HCT116 (cell line): ENCODE data around the gene C20orf96. TPM values are rescaled to one million over a fixed set of nuclear protein-coding genes. Genes with fewer than 3 reads are reported as not detected.
A peak's percentile ranks its signal among the peaks of the same experiment; 100 is the strongest.

ENCODE experiments used
- ATAC-seq: fragments of 200-7000 bp; cut with Tn5 transposase; 2 replicates; pipeline ENCODE4 v1.9.1; 2020; ENCODE audit warnings: mild to moderate bottlenecking, moderate library complexity
- BruUV-seq: library from RNA; stranded (reverse); fragments of 400-500 nt; replicated peaks from 2 replicates; lab custom pipeline; 2021; lab: Mats Ljungman, UMichigan
- CTCF ChIA-PET: fragments of 300-600 bp; sonication (Branson Sonifier 250); formaldehyde crosslinking; loops from one replicate; lab custom pipeline; 2021; ENCODE audit warnings: antibody characterized with exemption; lab: Charles Lee
- POLR2A ChIA-PET: fragments of 300-600, 350-600 bp; sonication (Branson Sonifier 250); formaldehyde crosslinking; loops from one replicate; lab custom pipeline; 2021; ENCODE audit warnings: antibody characterized with exemption; lab: Charles Lee
- RAD21 ChIA-PET, 2 experiments: fragments of 300-600 bp; sonication (Branson Sonifier 250); formaldehyde crosslinking; loops; one replicate each; lab custom pipeline; 2023; ENCODE audit warnings: low total read pairs in 2 of 2; ENCODE audit not compliant: uncharacterized antibody in 2 of 2, unreplicated experiment in 2 of 2, low non-redundant PET in 1 of 2; lab: Charles Lee
- DNase-seq: peaks from one replicate; pipeline ENCODE4 v3.0.0-alpha.2; 2010; ENCODE audit warnings: low read depth, low spot score
- H2AFZ ChIP-seq: fragments of 200-600 bp; shearing (Covaris generic), sonication (generic); 2 replicates; pipeline ENCODE4 v1.6.1; 2017; ENCODE audit warnings: low read depth, mixed run types, mixed read lengths, antibody characterized with exemption, low read length; ENCODE audit not compliant: poor library complexity, severe bottlenecking
- H3K27ac ChIP-seq: 2 replicates; pipeline ENCODE4 v1.5.1; 2012; ENCODE audit warnings: low read depth, low read length
- H3K27me3 ChIP-seq: fragments of 200-600 bp; sonication (generic); 2 replicates; pipeline ENCODE4 v1.6.1; 2016; ENCODE audit warnings: mixed run types, low read length, mixed read lengths; ENCODE audit not compliant: insufficient read depth
- H3K36me3 ChIP-seq, 2 experiments: fragments of 200-500 bp in 1 of 2; fragments of 200-600 bp in 1 of 2; sonication (Bioruptor generic) in 1 of 2; sonication (generic) in 1 of 2; 2 replicates each; pipeline versions ENCODE4 v1.5.1 to v1.6.1; 2014 to 2016; ENCODE audit warnings: low read length in 2 of 2, inconsistent platforms in 1 of 2, mixed read lengths in 1 of 2, mixed run types in 1 of 2; ENCODE audit not compliant: insufficient read depth in 2 of 2, control insufficient read depth in 1 of 2
- H3K4me1 ChIP-seq, 2 experiments: fragments of 200-600 bp in 1 of 2; sonication (generic) in 1 of 2; 2 replicates each; pipeline versions ENCODE4 v1.5.1 to v1.6.1; 2012 to 2017; ENCODE audit warnings: low read length in 2 of 2, inconsistent platforms in 1 of 2, mild to moderate bottlenecking in 1 of 2, mixed read lengths in 1 of 2, mixed run types in 1 of 2, moderate library complexity in 1 of 2; ENCODE audit not compliant: insufficient read depth in 2 of 2, control insufficient read depth in 1 of 2
- H3K4me2 ChIP-seq: fragments of 200-600 bp; sonication (generic); 2 replicates; pipeline ENCODE4 v1.6.1; 2017; ENCODE audit warnings: mixed run types, low read length, mixed read lengths
- H3K4me3 ChIP-seq, 2 experiments: fragments of 200-600 bp in 1 of 2; sonication (generic) in 1 of 2; replicated peaks in 1 of 2; 2 replicates each; pipeline ENCODE4 v1.5.1; 2011 to 2016; ENCODE audit warnings: low read length in 2 of 2, control low read depth in 1 of 2, low read depth in 1 of 2, mild to moderate bottlenecking in 1 of 2, mixed read lengths in 1 of 2, mixed run types in 1 of 2
- H3K79me2 ChIP-seq: fragments of 200-600 bp; sonication (generic); 2 replicates; pipeline ENCODE4 v1.6.1; 2017; ENCODE audit warnings: mild to moderate bottlenecking, mixed run types, low read length, moderate library complexity, mixed read lengths; ENCODE audit not compliant: insufficient read depth
- H3K9ac ChIP-seq: fragments of 200-600 bp; sonication (generic); 2 replicates; pipeline ENCODE4 v1.6.1; 2016; ENCODE audit warnings: low read length, mixed read lengths
- H3K9me2 ChIP-seq: fragments of 200-600 bp; sonication (generic), shearing (Covaris generic); 2 replicates; pipeline ENCODE4 v1.6.1; 2017; ENCODE audit warnings: mixed run types, mild to moderate bottlenecking, moderate library complexity; ENCODE audit not compliant: insufficient read depth
- H3K9me3 ChIP-seq, 2 experiments: fragments of 200-500 bp in 1 of 2; fragments of 200-600 bp in 1 of 2; sonication (Bioruptor generic) in 1 of 2; sonication (generic) in 1 of 2; 2 replicates each; pipeline ENCODE4 v1.6.1; 2014 to 2017; ENCODE audit warnings: low read length in 2 of 2, mixed read lengths in 2 of 2, inconsistent platforms in 1 of 2, low read depth in 1 of 2, mild to moderate bottlenecking in 1 of 2, mixed run types in 1 of 2, moderate library complexity in 1 of 2; ENCODE audit not compliant: control insufficient read depth in 1 of 2, insufficient read depth in 1 of 2
- H4K20me1 ChIP-seq: fragments of 200-600 bp; sonication (generic), shearing (Covaris generic); 2 replicates; pipeline ENCODE4 v1.6.1; 2017; ENCODE audit warnings: mixed run types, mild to moderate bottlenecking, moderate library complexity; ENCODE audit not compliant: insufficient read depth
- RAD21 ChIP-seq: IDR thresholded peaks from 2 replicates; pipeline ENCODE4 v1.6.1; 2012; ENCODE audit warnings: low read depth, mild to moderate bottlenecking
- TCF7L2 ChIP-seq: IDR thresholded peaks from 2 replicates; pipeline ENCODE4 v1.7.0; 2011; ENCODE audit warnings: borderline replicate concordance, inconsistent platforms; ENCODE audit not compliant: insufficient read depth, insufficient read length; ENCODE audit errors: extremely low read depth
- ZFX ChIP-seq: fragments of 450-650 bp; IDR thresholded peaks from 2 replicates; pipeline ENCODE4 v1.6.1; 2017
- intact Hi-C: fragments of 100-400 bp; cut with micrococcal nuclease; formaldehyde crosslinking; loops from 2 replicates; pipeline ENCODE4 v1.10.0; 2022
- total RNA-seq: library from RNA; stranded (reverse); gene quantifications from one replicate; pipeline ENCODE4 v1.2.1, GENCODE V29; 2021; ENCODE audit not compliant: unreplicated experiment
- TF ChIP-seq, protein P1 (sequence below), 3 experiments: fragments of 200-600 bp in 1 of 3; sonication (generic) in 1 of 3; IDR thresholded peaks in 2 of 3; conservative IDR thresholded peaks in 1 of 3; 2 replicates each; pipeline ENCODE4 v1.5.1; 2012 to 2017; ENCODE audit warnings: low read depth in 2 of 3, low read length in 2 of 3, antibody characterized with exemption in 1 of 3, borderline replicate concordance in 1 of 3, control low read depth in 1 of 3, mild to moderate bottlenecking in 1 of 3, mixed read lengths in 1 of 3, mixed run types in 1 of 3, moderate library complexity in 1 of 3; ENCODE audit not compliant: insufficient read depth in 1 of 3

Gene C20orf96
- total RNA-seq, 1 experiment from 2014 or later: 22.1 TPM

DNA sequence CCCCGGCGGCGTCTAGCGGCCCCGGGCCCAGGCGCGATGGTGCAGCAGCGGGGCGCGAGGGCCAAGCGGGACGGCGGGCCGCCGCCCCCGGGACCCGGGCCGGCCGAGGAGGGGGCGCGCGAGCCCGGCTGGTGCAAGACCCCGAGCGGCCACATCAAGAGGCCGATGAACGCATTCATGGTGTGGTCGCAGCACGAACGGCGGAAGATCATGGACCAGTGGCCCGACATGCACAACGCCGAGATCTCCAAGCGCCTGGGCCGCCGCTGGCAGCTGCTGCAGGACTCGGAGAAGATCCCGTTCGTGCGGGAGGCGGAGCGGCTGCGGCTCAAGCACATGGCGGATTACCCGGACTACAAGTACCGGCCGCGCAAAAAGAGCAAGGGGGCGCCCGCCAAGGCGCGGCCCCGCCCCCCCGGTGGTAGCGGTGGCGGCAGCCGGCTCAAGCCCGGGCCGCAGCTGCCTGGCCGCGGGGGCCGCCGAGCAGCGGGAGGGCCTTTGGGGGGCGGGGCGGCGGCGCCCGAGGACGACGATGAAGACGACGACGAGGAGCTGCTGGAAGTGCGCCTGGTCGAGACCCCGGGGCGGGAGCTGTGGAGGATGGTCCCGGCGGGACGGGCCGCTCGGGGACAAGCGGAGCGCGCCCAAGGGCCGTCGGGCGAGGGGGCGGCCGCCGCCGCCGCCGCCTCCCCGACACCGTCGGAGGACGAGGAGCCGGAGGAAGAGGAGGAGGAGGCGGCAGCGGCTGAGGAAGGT lies 35.5 kb upstream of the C20orf96 start:
- no peaks in the 10 kb centered on the region for H3K27me3 ChIP-seq
- DNase-seq (no peak), ATAC-seq (no peak)
- RAD21 ChIA-PET: no interaction called here
- peak overlapping the region; percentile 90 for H3K4me2 ChIP-seq
- no TSS peak for BruUV-seq
- H3K9me2 ChIP-seq: no peaks in the 10 kb centered on the region
- peak overlapping the region; percentile 99 for H3K27ac ChIP-seq
- intact Hi-C loops: loop anchor here (2.0 kb wide), 1 partner anchor 59 kb away; no protein-coding TSS in a partner anchor
- peak overlapping the region; percentile 81 for H3K9ac ChIP-seq
- no peak for TF ChIP-seq RAD21
- TF ChIP-seq, protein P1, sequence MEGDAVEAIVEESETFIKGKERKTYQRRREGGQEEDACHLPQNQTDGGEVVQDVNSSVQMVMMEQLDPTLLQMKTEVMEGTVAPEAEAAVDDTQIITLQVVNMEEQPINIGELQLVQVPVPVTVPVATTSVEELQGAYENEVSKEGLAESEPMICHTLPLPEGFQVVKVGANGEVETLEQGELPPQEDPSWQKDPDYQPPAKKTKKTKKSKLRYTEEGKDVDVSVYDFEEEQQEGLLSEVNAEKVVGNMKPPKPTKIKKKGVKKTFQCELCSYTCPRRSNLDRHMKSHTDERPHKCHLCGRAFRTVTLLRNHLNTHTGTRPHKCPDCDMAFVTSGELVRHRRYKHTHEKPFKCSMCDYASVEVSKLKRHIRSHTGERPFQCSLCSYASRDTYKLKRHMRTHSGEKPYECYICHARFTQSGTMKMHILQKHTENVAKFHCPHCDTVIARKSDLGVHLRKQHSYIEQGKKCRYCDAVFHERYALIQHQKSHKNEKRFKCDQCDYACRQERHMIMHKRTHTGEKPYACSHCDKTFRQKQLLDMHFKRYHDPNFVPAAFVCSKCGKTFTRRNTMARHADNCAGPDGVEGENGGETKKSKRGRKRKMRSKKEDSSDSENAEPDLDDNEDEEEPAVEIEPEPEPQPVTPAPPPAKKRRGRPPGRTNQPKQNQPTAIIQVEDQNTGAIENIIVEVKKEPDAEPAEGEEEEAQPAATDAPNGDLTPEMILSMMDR (IDR thresholded peaks at IDR 0.05 in 2 of 3, conservative IDR thresholded peaks at IDR 0.05 in 1 of 3; ENCODE audit: borderline replicate concordance in 1 of 3, insufficient read depth in 1 of 3, low read depth in 2 of 3, low read length in 2 of 3): no peak
- peak; percentile 65; the same call in 1 of the 2 replicates for TF ChIP-seq ZFX
- peak; percentile 62 for TF ChIP-seq TCF7L2
- peaks cover 11 to 63% of the 10 kb centered on the region in 2 experiments; a peak in 3 of 4 replicates for H3K4me1 ChIP-seq
- no peaks in the 10 kb centered on the region for H4K20me1 ChIP-seq
- POLR2A ChIA-PET: interaction anchor here (0.9 to 3.0 kb wide), 4 partner anchors 22 to 48 kb away, joined by 3 to 12 read pairs (median 4); partner anchors contain the start of gene ZCCHC3
- 0 out of 4 replicates have a peak, but pooled peaks cover 0 to 3% of the 10 kb centered on the region in 2 experiments for H3K36me3 ChIP-seq
- H3K4me3 ChIP-seq: peak overlapping the region; percentile 81 to 87
- H2AFZ ChIP-seq: no peak overlapping the region
- peaks cover 34% of the 10 kb centered on the region for H3K79me2 ChIP-seq
- CTCF ChIA-PET: no interaction called here
- no peaks in the 10 kb centered on the region for H3K9me3 ChIP-seq
